GM18868 (cell line): ENCODE data around the gene MOB3B.

Source experiments
- ATAC-seq: cut with Tn5 transposase; IDR thresholded peaks from one replicate; pipeline ENCODE4 v1.9.1; 2021; ENCODE audit warnings: mild to moderate bottlenecking, moderate library complexity; ENCODE audit not compliant: unreplicated experiment

Gene MOB3B

DNA sequence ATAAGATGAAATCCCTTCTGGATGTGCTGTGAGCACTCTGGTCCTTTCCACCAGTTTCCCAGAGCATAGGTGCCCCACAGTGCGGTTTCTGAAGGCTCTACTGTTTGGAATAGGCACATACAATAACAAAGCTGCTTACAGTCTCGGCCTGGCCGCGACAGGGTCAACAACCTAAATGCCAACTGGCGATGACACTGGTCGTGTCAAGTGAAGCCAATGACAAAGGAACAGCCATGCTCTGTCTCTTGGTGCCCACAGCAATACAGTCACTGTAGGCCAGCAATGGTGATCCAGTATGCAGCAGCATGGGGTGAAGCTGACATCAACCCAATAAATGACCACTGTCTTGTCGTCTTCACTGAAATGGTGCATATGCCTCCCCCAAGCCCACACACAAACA lies 184.8 kb downstream of the MOB3B start:
- ATAC-seq, result no peak

DNA sequence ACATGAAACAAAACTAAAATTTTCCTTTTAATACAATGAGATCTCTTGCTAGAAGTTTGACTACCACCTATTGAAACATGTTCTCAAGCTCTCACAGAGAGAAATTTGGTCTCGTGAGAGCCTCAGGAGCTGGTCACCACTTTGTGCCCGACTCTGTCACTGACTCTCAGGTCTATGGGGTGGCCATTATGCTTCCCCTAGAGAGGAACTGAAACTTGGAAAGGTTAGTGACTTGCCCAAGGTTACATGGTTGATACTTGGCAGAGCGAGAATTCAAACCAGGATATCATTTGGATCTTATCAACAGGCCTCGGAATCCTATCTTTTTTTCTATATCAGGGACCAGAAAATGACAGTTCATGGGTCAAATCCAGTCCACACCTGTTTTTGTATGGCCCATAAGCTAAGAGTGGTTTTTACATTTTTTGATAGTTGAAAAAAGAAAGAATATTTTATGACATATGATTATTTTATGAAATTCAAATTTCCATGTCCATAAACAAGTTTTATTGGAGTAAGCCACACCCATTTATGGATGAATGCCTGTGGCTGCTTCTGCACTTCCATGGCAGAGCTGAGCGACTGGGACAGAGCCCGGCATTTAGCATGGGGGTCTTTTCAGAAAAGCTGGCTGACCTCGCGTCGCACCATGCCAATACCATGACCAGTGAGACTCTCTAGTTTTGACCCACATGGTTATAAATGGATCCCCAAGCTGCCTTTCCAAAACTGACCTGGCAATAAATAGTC lies 187.9 kb downstream of the MOB3B start:
- ATAC-seq, result no peak

DNA sequence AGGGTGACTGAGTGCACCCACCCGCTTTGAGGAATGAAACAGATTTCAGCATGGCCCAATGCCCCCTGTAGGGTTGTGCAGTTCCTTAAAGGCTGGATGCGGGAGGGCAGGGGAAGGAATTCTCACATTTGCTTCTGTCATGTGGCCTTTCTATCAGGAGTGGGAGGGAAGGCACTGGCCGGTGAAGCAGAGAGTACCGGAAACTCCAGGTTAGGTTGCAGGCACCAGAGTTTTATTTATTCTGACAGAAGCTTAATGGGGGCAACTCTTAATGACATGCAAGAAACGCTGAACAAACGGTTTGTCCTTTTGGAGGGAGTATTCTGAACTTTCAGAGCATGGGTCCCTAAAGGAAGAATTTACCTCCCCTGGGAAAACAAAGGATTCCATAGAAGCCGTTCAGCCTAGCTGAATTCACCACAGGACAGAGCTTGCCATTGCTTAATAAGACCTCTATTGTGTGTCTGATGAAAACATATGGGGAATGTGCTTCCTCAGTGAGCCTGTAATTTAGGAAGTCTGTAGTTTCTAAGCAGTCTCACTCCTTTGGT lies 188.6 kb downstream of the MOB3B start:
- no peak for ATAC-seq

DNA sequence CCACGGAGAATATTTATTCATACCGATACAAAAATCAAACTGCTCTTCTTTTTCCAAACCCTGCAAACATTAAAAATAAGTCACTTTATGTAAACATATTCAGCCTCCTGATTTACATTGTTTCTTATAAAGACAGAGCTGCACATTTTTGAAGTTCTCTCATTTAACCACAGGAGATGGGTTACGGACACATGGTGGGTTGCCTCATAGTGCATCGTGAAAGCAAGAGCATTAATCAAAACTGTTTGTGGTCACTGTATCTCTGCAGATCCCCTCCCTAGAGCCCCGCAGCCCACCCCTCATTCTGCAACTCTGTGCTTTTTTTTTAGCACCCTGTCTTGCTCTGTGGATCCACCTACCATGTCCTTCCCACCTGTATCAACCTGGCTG lies 189.3 kb downstream of the MOB3B start:
- ATAC-seq, result no peak

DNA sequence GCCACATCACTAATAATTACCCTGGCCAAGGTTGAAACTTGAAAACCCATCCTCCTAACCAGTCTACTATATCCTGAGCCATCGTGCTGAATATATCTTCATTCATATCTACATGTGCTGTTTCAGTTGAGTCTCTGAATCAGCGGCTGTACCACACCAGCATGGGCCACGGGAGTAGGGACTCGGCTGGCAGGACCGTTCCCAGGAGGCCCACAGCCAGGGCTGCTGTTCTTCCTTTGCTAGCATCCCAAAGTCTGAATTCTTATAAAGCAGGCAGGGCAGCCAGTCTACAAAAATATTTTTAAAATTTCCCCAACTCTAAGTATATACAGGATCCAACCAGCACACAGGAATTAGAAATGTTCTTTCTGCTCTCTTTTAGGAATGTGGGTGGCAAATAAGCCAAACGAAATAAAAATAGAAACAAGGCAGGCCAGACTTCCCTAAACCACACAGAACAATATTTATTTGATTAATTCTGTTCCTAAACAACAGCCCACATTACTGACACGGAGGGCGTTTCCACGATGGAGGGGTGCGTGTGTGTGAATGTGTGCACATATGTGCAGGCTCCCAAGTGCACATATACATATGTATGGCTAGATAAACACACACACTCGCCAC lies 189.8 kb downstream of the MOB3B start:
- ATAC-seq, result no peak

DNA sequence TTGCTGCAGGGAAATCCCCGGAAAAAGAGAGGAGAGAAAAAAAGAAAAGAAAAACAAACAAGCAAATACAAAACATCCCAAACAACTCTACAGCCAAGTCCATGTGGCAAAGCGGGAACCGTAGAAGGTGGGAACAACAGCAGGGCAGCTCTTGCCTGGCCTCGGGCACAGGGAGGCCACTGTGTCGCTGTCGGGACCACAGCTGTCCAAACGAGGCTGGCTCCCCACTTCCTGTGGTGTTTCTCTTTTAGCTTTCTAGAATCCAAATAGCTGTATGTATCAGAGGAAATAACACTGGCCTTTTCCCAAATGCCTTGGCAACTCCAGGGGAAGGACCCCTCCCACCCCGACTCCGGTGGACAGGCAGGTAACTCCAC lies 191.1 kb downstream of the MOB3B start:
- ATAC-seq, result no peak

DNA sequence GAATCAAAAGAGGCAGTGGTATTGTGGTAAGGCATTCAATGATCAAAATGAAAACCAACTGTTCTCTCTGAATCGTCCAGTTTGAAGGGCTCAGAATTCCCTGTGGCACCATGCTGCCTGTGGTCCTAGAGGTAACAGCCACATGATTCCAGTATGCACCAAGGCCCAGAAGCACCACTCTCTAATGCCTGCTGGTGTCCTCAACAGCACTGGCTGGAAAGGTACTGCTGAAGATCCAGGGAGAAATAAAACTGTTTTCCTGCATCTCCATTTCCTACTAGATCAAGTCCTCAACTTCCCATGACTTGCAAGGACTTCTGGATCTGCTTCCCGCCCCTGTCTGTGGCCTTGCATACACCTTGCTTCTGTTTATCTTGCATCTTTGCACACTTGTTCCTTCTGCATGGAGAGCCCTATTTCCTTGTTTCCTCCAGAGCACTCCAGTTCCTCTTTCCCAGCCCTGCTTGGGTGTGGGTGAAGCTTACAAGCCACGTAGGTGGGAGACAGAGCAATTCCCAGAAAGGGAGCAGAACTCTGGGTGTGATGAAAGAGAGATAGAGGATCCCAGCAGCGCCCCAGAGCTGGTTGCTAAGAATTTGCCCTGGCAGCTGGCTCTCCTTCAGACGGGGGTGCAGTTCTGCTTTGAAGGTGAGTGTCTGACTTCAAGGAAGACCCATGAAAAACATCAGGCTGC lies 191.6 kb downstream of the MOB3B start:
- ATAC-seq, result no peak

DNA sequence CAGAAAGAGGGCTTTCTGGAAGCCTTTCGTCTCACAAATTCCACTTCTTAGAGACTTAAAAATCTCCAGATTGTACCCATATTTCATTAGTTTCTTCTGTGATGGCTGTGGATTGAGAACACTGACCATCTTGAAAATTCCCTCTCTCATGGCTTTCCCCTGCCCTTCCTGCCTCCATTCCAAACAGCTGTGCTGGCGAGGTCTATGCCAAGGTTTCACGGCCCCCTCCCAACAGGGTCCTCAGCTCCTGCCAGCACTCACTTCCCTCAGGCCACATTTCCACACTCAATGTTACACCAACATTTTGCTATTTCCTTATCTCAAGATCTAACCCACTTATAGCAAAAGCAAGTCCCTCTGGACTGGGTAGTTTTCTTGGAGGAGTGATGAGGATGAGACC lies 192.4 kb downstream of the MOB3B start:
- ATAC-seq, result no peak

DNA sequence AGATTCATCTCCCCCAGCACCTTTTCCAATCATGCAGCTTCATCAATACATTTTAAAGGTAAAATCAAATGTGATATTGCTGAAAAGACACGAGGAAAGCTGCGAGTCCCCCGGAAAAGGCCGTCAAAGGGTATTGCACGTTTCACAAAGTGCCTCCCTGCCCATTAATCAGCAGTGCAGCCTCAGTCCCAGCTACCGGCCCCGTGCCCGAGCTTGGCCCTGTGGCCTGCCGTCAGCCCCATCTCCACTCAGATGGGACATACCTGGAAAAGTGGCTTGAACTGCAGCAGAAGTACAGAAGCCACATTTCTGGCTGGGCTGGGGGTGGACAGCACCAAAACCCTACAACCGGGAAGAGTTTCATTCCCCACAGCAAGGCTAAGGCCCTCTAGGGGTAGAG lies 192.8 kb downstream of the MOB3B start:
- ATAC-seq, result no peak

DNA sequence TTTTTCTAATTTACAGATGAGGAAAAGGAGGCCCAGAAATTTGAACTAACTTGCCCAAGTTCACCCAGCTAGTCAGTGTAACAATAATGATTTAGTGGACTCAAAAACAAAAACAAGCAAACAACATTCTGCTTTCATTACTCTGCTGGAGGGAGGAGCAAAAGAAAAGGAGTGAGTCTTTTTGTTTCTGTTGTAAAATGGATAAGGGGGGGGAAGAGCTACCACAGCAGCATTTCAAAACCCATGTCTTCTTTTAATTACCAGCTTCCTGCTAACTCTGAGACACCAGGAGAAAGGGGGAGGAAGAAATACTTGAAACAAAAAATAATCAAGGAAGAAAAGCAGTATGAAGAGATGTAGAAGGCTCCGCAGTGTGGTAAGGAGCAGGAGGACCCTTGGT lies 193.5 kb downstream of the MOB3B start:
- no peak for ATAC-seq

DNA sequence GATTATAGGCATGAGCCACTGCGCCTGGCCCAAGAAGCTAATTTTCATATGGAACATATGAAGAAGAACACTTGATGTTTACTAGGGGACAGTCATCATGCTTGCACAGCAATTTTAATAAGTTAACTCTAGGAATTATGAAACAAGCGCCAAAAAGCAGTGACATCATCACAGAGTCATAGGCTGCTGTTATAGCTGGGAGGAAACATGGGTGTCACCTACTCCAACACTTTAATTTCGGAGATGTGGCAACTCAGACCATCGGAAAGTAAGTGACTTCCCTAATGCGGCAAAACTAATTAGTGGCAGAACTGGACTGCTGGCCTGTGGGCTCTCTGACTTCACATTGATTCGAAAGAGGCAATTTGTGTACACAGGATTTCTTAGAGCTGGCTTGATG lies 194.5 kb downstream of the MOB3B start:
- no peak for ATAC-seq

DNA sequence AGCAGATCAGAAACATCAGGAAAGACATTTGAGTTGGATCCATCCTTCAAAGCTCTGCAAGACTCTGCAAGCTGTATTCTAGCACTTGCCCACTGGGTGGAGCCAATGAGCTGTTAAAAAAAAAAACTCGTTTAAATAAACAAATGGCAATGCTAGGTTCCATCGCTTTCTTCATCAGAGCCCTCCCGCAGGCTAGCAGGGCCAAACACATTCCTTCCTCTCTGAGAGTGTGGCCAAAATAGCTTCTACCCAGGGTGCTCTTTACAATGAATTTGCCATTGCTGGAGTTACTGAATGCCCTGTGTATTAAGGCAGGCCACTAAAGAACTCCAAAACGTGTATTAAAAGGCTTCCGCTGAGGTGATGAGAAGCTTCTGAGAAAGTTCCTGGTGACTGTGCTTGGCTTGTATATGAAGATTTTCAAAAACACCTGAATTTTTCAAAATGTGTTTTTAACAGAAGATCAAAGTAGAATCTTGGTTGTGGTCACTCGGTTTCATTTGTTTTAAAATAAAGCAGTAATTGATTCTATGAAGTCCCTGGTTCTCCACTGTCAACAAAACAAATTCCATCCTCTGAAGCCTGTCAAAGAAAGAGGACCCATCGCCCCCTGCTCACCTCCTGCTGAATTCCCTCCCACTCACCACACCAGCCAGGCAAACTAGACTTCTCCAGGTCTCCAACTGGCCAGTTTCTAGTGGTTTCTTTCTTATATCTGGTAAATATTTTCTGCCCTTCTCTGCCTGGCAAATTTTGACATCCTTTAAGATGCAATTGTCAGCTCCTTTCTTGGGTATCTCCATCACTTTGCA lies 196.2 kb downstream of the MOB3B start:
- ATAC-seq, result peak; percentile 81

DNA sequence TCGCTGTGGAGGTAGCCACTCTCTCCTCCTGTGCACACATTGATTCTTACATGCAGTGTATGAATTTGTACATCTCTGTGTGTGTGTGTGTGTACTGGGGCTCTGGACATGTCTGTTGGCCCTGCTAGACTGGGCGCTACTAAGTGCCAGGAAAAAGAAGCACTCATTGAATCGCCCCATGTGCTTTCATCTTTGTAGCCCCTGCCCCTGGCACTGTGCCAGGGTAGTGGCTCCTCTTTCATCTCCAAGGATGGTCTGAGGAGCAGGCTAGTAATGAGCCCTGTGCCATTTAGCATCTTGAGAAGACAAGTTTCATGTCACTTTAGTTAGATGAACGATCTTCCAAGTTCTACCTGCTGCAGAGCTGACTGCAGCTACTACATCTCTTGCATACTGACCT lies 198.2 kb downstream of the MOB3B start:
- no peak for ATAC-seq

DNA sequence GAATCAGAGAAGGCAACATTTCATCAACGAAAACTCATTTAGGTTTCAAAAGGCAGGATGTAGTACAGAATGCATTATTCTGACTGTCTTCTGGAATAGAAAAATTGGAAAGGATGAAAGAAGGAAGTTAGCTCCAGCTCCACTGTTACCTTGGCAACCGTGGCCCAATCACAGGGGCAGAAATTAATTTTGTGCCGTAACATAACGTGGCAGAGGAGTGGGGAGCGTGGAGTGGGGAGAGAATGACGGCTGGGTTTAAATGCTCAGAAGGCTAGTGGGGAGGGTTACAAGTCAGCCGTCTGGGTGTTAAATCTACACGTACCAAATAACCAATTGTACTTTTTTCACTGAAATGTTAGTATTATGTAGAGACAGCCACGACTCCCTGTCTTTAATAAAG lies 200.3 kb downstream of the MOB3B start:
- ATAC-seq, result no peak

DNA sequence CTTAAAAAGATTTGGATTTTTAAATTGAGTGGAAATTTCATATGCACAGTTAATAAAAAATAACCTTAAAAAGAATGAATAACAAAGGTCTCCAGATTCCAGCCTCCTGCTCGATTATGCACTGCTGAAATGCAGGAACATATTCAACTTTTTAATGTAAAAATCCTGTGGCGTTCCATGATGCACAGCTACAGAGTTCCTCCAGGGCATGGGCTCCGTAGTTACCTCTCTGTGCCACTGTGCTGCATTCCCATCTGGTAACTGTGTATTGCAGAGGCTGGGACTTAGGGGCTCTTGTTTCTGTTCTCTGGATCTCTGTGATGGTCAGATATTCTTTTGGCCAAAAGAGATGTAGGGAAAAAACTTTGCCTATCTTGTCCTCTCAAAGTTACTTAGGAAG lies 201.1 kb downstream of the MOB3B start:
- no peak for ATAC-seq

DNA sequence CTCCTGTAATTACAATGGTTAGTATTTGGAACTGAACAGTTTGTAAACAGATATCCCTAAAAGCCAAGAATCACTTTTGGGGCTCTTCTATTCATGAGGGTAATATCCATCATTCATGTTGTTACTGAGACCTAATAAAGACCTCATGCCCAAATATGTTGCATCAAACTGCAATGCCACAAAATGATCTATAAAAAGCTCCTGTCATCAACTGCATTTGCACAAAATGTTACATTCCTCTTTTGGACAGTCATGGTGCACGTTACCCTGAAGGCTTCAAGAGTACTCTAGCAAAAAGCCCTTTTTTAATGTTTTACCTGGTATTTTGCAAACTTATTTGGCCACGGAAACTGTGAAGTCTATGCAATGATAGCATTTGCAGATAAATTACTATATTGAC lies 218.4 kb downstream of the MOB3B start:
- no peak for ATAC-seq

DNA sequence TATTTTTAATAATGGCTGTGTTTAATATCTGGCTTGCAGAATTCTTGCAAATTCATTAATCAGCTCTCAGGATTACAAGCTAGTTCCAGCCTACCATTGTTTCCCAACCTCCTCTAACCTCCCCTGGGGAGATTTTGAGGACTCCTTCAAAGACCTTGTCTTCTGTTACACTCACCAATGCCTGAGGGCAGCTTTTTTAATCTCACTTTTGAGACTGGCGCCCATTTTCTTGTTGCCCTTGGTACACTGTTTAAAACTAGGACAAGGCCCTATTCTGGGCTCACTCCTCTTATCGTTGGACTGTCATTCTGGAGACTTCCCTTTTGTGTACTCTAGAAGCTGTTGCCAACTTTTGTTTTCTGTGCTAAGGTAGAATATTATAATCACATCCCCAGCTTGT lies 219.0 kb downstream of the MOB3B start:
- ATAC-seq, result no peak

DNA sequence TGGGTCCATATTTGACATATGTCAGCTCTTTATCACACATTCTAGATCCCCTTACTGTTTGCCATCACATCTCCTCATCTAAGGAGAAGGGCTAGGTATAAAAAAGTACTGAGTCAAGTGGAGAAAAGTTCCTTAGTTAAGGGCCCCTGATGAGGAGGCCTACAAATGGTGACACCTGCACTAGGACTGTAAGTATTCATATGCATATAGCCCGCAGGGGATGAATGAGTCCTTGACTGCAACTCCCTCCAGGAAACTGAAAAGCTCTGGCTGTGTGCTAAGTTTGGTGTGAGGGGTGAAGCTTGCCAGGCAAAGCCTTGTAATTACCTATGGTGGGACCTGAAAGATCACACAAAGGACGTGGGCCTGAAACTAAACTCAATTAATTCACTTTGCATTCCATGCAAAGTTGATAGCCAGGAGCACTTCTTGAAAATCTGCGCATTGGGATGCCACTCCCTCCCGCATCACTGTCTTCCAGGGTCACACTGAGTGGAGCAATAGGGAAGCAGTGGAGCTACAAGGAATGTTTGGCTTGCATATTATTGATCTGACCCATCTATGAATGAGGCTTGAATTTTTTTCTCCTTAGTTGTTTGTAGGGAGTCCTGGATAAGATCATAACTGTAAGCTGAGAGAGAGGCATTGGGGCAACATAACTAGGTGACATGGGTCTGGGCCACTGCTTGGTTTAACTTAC lies 220.8 kb downstream of the MOB3B start:
- ATAC-seq, result no peak

DNA sequence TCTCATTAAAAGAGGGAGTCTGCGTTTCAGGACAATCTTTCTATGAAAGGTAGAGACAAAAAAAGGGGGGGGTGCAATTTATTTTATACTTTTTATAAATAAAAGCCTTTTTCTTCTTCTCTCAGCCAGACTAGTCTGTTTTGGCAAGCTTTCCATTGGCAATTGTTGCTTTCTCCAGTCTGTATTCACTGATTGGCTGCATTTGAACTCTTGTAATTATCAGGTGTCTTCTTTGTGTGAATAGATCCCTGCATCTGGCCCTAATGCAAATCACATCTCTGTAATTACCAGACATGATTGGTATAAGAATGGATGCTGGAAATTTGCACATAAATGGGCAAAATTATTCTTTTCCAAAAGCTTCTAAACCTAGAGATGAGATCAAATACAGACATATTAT lies 225.1 kb downstream of the MOB3B start:
- no peak for ATAC-seq

DNA sequence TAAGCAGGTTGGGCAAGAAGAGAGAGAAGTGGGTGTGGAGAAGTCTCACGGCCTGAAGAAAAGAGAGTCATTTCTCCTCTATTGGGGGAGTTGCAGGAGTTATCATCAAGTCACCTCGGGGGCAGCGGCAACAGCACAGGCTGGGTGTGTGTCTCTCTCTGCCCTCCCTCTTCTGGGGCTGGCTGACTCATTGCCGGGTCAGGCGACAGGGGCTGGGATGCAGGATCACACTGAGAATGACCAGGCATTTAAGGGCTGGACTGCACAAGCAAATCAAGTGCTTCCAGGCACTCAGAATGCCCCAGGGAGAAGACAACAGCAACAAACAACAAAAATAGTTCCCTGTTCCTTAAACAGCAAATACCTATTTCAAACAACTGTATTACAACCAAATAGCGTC lies 226.4 kb downstream of the MOB3B start:
- ATAC-seq, result no peak

DNA sequence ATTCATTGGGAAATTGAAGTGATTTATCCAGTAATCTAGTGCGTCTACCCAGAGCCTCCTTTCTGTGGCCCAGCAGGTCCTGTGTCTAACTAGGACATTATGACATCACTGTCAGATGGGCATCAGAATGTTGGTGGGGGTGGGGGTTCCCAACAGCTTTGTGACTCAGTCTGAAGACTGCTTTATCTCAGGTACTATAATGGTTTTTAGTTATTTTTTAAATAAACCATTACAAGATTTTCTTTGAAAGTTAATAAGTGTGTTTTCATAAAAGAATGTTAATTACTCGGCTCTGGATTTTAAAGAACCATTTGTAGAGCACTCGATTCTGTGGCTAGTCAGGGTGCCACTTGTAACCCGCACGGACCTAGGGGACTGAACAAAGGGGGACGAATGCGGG lies 232.6 kb downstream of the MOB3B start, which contains the start of gene EQTN:
TSS of gene EQTN (minus strand) at position 101 of the 400 bp plus-strand sequence. CDS start at position 6, 95 bp downstream.
- ATAC-seq, result no peak
